Erythroblast (primary cell): ENCODE measurements around the gene STPG4.

Experiments used
- GATA1 ChIP-seq: IDR thresholded peaks from 2 replicates; pipeline ENCODE4 v1.6.1; 2011; ENCODE audit warnings: low read depth, mild to moderate bottlenecking, control low read depth, low read length, moderate library complexity
- POLR2A ChIP-seq: IDR thresholded peaks from 2 replicates; pipeline ENCODE4 v1.6.1; 2011; ENCODE audit warnings: mild to moderate bottlenecking, low read length

GRCh38 chr2:47065343-47065742, 89.8 kb downstream of the STPG4 start:
- no peak for TF ChIP-seq POLR2A
- no peak for TF ChIP-seq GATA1
